SKM-1 (cell line): ENCODE measurements around the gene GPR15LG.
A peak's percentile ranks its signal among the peaks of the same experiment; 100 is the strongest.

Source experiments
- DNase-seq: peaks from one replicate; lab custom pipeline; 2025; ENCODE audit not compliant: unreplicated experiment; lab: John Stamatoyannopoulos, UW

The GPR15LG gene

GRCh38 chr10:84214046-84214572, 40.5 kb downstream of the GPR15LG start:
- DNase-seq = no peak

- DNase-seq = peak; percentile 3
These were observed 41.1 kb downstream of the GPR15LG start for GRCh38 chr10:84214612-84215235.

- no peak for DNase-seq
These were observed 43.2 kb downstream of the GPR15LG start for GRCh38 chr10:84216834-84217233.

GRCh38 chr10:84217746-84218145, 44.1 kb downstream of the GPR15LG start:
- no peak for DNase-seq

GRCh38 chr10:84221916-84222315, 48.3 kb downstream of the GPR15LG start:
- no peak for DNase-seq

- DNase-seq = no peak
These were observed 50.9 kb downstream of the GPR15LG start for GRCh38 chr10:84224411-84225028.

GRCh38 chr10:84225427-84226173, 52.0 kb downstream of the GPR15LG start, which contains the start of gene LRIT2:
LRIT2 (minus strand) TSS chr10:84225544; CDS start chr10:84225520, 24 bp downstream.
- no peak for DNase-seq

- DNase-seq = no peak
These were observed 53.0 kb downstream of the GPR15LG start for GRCh38 chr10:84226616-84227015.

GRCh38 chr10:84227810-84228209, 54.2 kb downstream of the GPR15LG start:
- no peak for DNase-seq

- no peak for DNase-seq
These were observed 56.8 kb downstream of the GPR15LG start for GRCh38 chr10:84230359-84230758.

- DNase-seq = no peak
These were observed 58.8 kb downstream of the GPR15LG start for GRCh38 chr10:84232376-84232775.

GRCh38 chr10:84233940-84234339, 60.3 kb downstream of the GPR15LG start:
- DNase-seq = no peak

GRCh38 chr10:84234479-84234878, 60.9 kb downstream of the GPR15LG start:
- DNase-seq = no peak
